IMR-90 (cell line): ENCODE data around the gene DNAJB12. TPM values are rescaled to one million over a fixed set of nuclear protein-coding genes. Genes with fewer than 3 reads are reported as not detected.

ENCODE experiments used
- ATAC-seq: fragments of 200-7000 bp; cut with Tn5 transposase; 2 replicates; pipeline ENCODE4 v1.9.1; 2020; ENCODE audit warnings: low read depth, mild to moderate bottlenecking, moderate library complexity
- BruUV-seq: library from RNA; stranded (reverse); fragments of 400-500 nt; replicated peaks from 2 replicates; lab custom pipeline; 2021; lab: Mats Ljungman, UMichigan
- CTCF ChIA-PET: fragments of 300-600 bp; formaldehyde crosslinking; extraction: SDS; loops from one replicate; lab custom pipeline; 2021; ENCODE audit warnings: antibody characterized with exemption; lab: Yijun Ruan, JAX
- POLR2A ChIA-PET: fragments of 300-600 bp; sonication (Branson Sonifier 250); formaldehyde crosslinking; loops from one replicate; lab custom pipeline; 2022; ENCODE audit warnings: antibody characterized with exemption; ENCODE audit not compliant: unreplicated experiment; lab: Charles Lee
- DNase-seq: peaks from one replicate; pipeline ENCODE4 v3.0.0; 2013
- H2AFZ ChIP-seq: replicated peaks from 2 replicates; pipeline ENCODE3; 2013; ENCODE audit warnings: low read length, mild to moderate bottlenecking; ENCODE audit not compliant: poor library complexity
- H2AK5ac ChIP-seq: 2 replicates; pipeline ENCODE4 v1.6.1; 2013; ENCODE audit warnings: low read depth, low read length, inconsistent platforms
- H2AK9ac ChIP-seq: replicated peaks from 2 replicates; pipeline ENCODE3; 2013; ENCODE audit warnings: mild to moderate bottlenecking, low read depth, low read length, moderate library complexity; ENCODE audit not compliant: poor library complexity
- H2BK120ac ChIP-seq: 2 replicates; pipeline ENCODE4 v1.6.1; 2013; ENCODE audit warnings: low read depth, low read length, inconsistent platforms
- H2BK15ac ChIP-seq: 3 replicates; pipeline ENCODE4 v1.6.1; 2013; ENCODE audit warnings: low read depth, low read length, inconsistent platforms
- H2BK20ac ChIP-seq: 2 replicates; pipeline ENCODE4 v1.6.1; 2013; ENCODE audit warnings: low read depth, mild to moderate bottlenecking, inconsistent platforms, low read length, moderate library complexity
- H2BK5ac ChIP-seq: 2 replicates; pipeline ENCODE4 v1.6.1; 2013; ENCODE audit warnings: mild to moderate bottlenecking, low read depth, low read length, inconsistent platforms; ENCODE audit not compliant: poor library complexity, severe bottlenecking
- H3K14ac ChIP-seq: replicated peaks from 2 replicates; pipeline ENCODE4 v1.6.1; 2013; ENCODE audit warnings: low read depth, low read length, inconsistent platforms
- H3K18ac ChIP-seq: 2 replicates; pipeline ENCODE4 v1.6.1; 2013; ENCODE audit warnings: low read depth, low read length, control low read depth
- H3K23ac ChIP-seq: 2 replicates; pipeline ENCODE4 v1.6.1; 2013; ENCODE audit warnings: low read depth, low read length, inconsistent platforms
- H3K27ac ChIP-seq: 2 replicates; pipeline ENCODE4 v1.5.1; 2013; ENCODE audit warnings: mild to moderate bottlenecking, control low read depth, low read length; ENCODE audit not compliant: insufficient read depth
- H3K27me3 ChIP-seq: 2 replicates; pipeline ENCODE4 v1.6.1; 2013; ENCODE audit warnings: low read length; ENCODE audit not compliant: control insufficient read depth, insufficient read depth
- H3K36me3 ChIP-seq: 2 replicates; pipeline ENCODE4 v1.6.1; 2013; ENCODE audit warnings: low read length, mixed read lengths; ENCODE audit not compliant: control insufficient read depth, insufficient read depth
- H3K4ac ChIP-seq: 2 replicates; pipeline ENCODE4 v1.6.1; 2013; ENCODE audit warnings: low read depth, low read length, inconsistent platforms
- H3K4me1 ChIP-seq: 2 replicates; pipeline ENCODE4 v1.6.1; 2013; ENCODE audit warnings: low read length, mixed read lengths; ENCODE audit not compliant: control insufficient read depth, insufficient read depth
- H3K4me2 ChIP-seq: 2 replicates; pipeline ENCODE4 v1.6.1; 2013; ENCODE audit warnings: low read depth, mild to moderate bottlenecking, control low read depth, low read length, moderate library complexity
- H3K4me3 ChIP-seq: 2 replicates; pipeline ENCODE4 v1.5.1; 2013; ENCODE audit warnings: low read depth, mild to moderate bottlenecking, control low read depth, low read length, moderate library complexity; ENCODE audit not compliant: insufficient read depth
- H3K56ac ChIP-seq: 2 replicates; pipeline ENCODE4 v1.6.1; 2013; ENCODE audit warnings: low read length, inconsistent platforms; ENCODE audit not compliant: insufficient read depth; ENCODE audit errors: extremely low read depth
- H3K79me1 ChIP-seq, 2 experiments: 2 replicates each; pipeline ENCODE4 v1.6.1; 2013; ENCODE audit warnings: low read length in 2 of 2, inconsistent platforms in 1 of 2, low read depth in 1 of 2
- H3K9ac ChIP-seq: 2 replicates; pipeline ENCODE4 v1.6.1; 2013; ENCODE audit warnings: low read depth, low read length, control low read depth
- H3K9me1 ChIP-seq: 2 replicates; pipeline ENCODE4 v1.6.1; 2013; ENCODE audit warnings: low read length, inconsistent platforms; ENCODE audit not compliant: insufficient read depth
- H3K9me3 ChIP-seq: 2 replicates; pipeline ENCODE4 v1.6.1; 2013; ENCODE audit warnings: low read length; ENCODE audit not compliant: control insufficient read depth, insufficient read depth
- H4K20me1 ChIP-seq: 2 replicates; pipeline ENCODE4 v1.6.1; 2013; ENCODE audit warnings: low read length, inconsistent platforms; ENCODE audit not compliant: insufficient read depth
- H4K5ac ChIP-seq: 2 replicates; pipeline ENCODE4 v1.6.1; 2013; ENCODE audit warnings: mild to moderate bottlenecking, low read depth, low read length, control low read depth
- H4K8ac ChIP-seq, 2 experiments: 2 replicates each; pipeline ENCODE4 v1.6.1; 2013; ENCODE audit warnings: low read depth in 2 of 2, low read length in 2 of 2, control low read depth in 1 of 2, inconsistent platforms in 1 of 2
- H4K91ac ChIP-seq: 2 replicates; pipeline ENCODE4 v1.6.1; 2013; ENCODE audit warnings: low read depth, low read length, inconsistent platforms; ENCODE audit not compliant: insufficient read depth
- FOS ChIP-seq: fragments of 150-350 bp; IDR thresholded peaks from 2 replicates; pipeline ENCODE4 v1.6.1; 2016; ENCODE audit warnings: low read depth, low read length
- MAZ ChIP-seq: IDR thresholded peaks from 2 replicates; pipeline ENCODE4 v1.6.1; 2012; ENCODE audit warnings: low read depth, mild to moderate bottlenecking, low read length, improper control_type of control experiment, moderate library complexity, borderline replicate concordance
- MXI1 ChIP-seq: IDR thresholded peaks from 2 replicates; pipeline ENCODE4 v1.6.1; 2012; ENCODE audit warnings: low read depth, mild to moderate bottlenecking, low read length, moderate library complexity, borderline replicate concordance
- POLR2A ChIP-seq: IDR thresholded peaks from 2 replicates; pipeline ENCODE4 v1.6.1; 2012; ENCODE audit warnings: mild to moderate bottlenecking, low read depth, low read length
- WGBS, 2 experiments: methylation state at CpG; one replicate each; pipeline versions ENCODE4 v1.1.5 to v1.1.7; 2013; ENCODE audit warnings: missing lambda C conversion rate in 2 of 2; ENCODE audit not compliant: insufficient read length in 1 of 2; ENCODE audit errors: extremely low coverage in 2 of 2; 5-methylcytosine and 5-hydroxymethylcytosine counted together
- dilution Hi-C: fragments of 300-500 bp; cut with HindIII; formaldehyde crosslinking; loops from one replicate; pipeline ENCODE4 v1.14.3; 2018; ENCODE audit warnings: low sequenced_read_pairs; ENCODE audit not compliant: unreplicated experiment
- in situ Hi-C: fragments of 300-500 bp; cut with MboI; formaldehyde crosslinking; loops from 3 replicates; pipeline ENCODE4 v1.14.3; 2019; ENCODE audit warnings: low sequenced_read_pairs, inconsistent platforms, mixed read lengths
- intact Hi-C: fragments of 100-400 bp; cut with micrococcal nuclease; formaldehyde crosslinking; loops from 2 replicates; pipeline ENCODE4 v1.10.0; 2022
- polyA plus RNA-seq, 3 experiments: library from polyadenylated mRNA; depleted of rRNA; stranded (reverse); fragments of >200 nt; gene quantifications; 2 replicates each; pipeline ENCODE4 v1.2.3, GENCODE V29; 2012; ENCODE audit warnings: low replicate concordance in 1 of 3
- total RNA-seq: library from RNA; depleted of rRNA; stranded (reverse); fragments of >200 nt; gene quantifications from 2 replicates; pipeline ENCODE4 v1.2.3, GENCODE V29; 2012
- TF ChIP-seq, protein P1 (sequence below): fragments of 150-350 bp; IDR thresholded peaks from 2 replicates; pipeline ENCODE4 v1.6.1; 2017; ENCODE audit warnings: mild to moderate bottlenecking, antibody characterized with exemption, low read length, low read depth

DNAJB12 gene
- total and polyA plus RNA-seq, 2 of the 4 experiments (the other 2 are of a cell fraction), result 18.3 to 24.0 TPM

GRCh38 chr10:72297805-72298591 lies 56.7 kb downstream of the DNAJB12 start:
- dilution Hi-C loops (no loop called here), in situ Hi-C loops (no loop called here), intact Hi-C loops (loop anchor here (1.0 kb wide), 1 partner anchor 22 kb away; no protein-coding TSS in a partner anchor)
- DNase-seq, result peak; percentile 97
- H3K27me3 ChIP-seq, result no peaks in the 10 kb centered on the region
- peak overlapping the region; percentile 88 for H4K5ac ChIP-seq
- peak overlapping the region; percentile 100 for H2BK15ac ChIP-seq
- H2AK5ac ChIP-seq, result peak overlapping the region; percentile 100
- no peaks in the 10 kb centered on the region for H3K36me3 ChIP-seq
- H2AFZ ChIP-seq, result peak overlapping the region; percentile 92
- H2BK120ac ChIP-seq, result peak overlapping the region; percentile 96
- H3K23ac ChIP-seq, result peak overlapping the region; percentile 91
- ChIA-PET POLR2A (interaction anchor here (1.0 kb wide), 1 partner anchor 20 kb away, joined by 3 read pairs; no protein-coding TSS in a partner anchor), CTCF (interaction anchor here (1.8 kb wide), 1 partner anchor 23 kb away, joined by 5 read pairs; no protein-coding TSS in a partner anchor)
- peak overlapping the region; percentile 96 for H2AK9ac ChIP-seq
- TF ChIP-seq POLR2A (peak; percentile 75; the same call in 1 of the 2 replicates), FOS (no peak), MAZ (peak; percentile 89), MXI1 (peak; percentile 76; the same call in 1 of the 2 replicates)
- TF ChIP-seq, protein P1, sequence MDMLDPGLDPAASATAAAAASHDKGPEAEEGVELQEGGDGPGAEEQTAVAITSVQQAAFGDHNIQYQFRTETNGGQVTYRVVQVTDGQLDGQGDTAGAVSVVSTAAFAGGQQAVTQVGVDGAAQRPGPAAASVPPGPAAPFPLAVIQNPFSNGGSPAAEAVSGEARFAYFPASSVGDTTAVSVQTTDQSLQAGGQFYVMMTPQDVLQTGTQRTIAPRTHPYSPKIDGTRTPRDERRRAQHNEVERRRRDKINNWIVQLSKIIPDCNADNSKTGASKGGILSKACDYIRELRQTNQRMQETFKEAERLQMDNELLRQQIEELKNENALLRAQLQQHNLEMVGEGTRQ, result peak; percentile 83
- H4K8ac ChIP-seq, result peak overlapping the region; percentile 96 to 100
- peak overlapping the region; percentile 85 for H2BK5ac ChIP-seq
- peak overlapping the region; percentile 71 for H3K9ac ChIP-seq
- H3K4me3 ChIP-seq, result peak overlapping the region; percentile 48
- H3K9me3 ChIP-seq, result no peaks in the 10 kb centered on the region
- H4K20me1 ChIP-seq, result no peaks in the 10 kb centered on the region
- 14% methylated on average over 22 of the region's 55 CpGs; no CpG with 5 or more reads in 1 of the 2 experiments for WGBS, 2 experiments
- no TSS peak for BruUV-seq
- H3K9me1 ChIP-seq, result peaks cover 16% of the 10 kb centered on the region
- peaks cover 0 to 10% of the 10 kb centered on the region in 2 experiments; a peak in 2 of 4 replicates for H3K79me1 ChIP-seq
- ATAC-seq, result peak; percentile 99
- peak overlapping the region; percentile 96 for H4K91ac ChIP-seq
- peak overlapping the region; percentile 96 for H3K14ac ChIP-seq
- peak overlapping the region; percentile 85 for H3K27ac ChIP-seq
- peak overlapping the region; percentile 66 for H3K56ac ChIP-seq
- peak overlapping the region; percentile 80 for H3K4me2 ChIP-seq
- peak overlapping the region; percentile 75 for H3K18ac ChIP-seq
- peak overlapping the region; percentile 93 for H2BK20ac ChIP-seq
- peak overlapping the region; percentile 97 for H3K4ac ChIP-seq
- peaks cover 10% of the 10 kb centered on the region for H3K4me1 ChIP-seq
